NCI-H2029 (cell line): ENCODE data around the gene C10orf67.
"Not testable (repeated sequence)": the region's sequence is repeated elsewhere in the genome, so short reads cannot be mapped to it uniquely, and the experiment has no call there.

Experiments
- DNase-seq: peaks from one replicate; lab custom pipeline; 2025; lab: John Stamatoyannopoulos, UW

Gene C10orf67

GRCh38 chr10:23322082-23322481 is 22.5 kb downstream of the C10orf67 start:
- DNase-seq, result no peak

- no peak for DNase-seq
These were observed 24.8 kb downstream of the C10orf67 start for GRCh38 chr10:23319835-23320234.

- DNase-seq, result peak; percentile 5
These were observed 26.2 kb downstream of the C10orf67 start for GRCh38 chr10:23318359-23318758.

GRCh38 chr10:23317416-23317815 is 27.2 kb downstream of the C10orf67 start:
- DNase-seq, result no peak

GRCh38 chr10:23316406-23316805 is 28.2 kb downstream of the C10orf67 start:
- DNase-seq, result no peak

GRCh38 chr10:23315966-23316365 is 28.6 kb downstream of the C10orf67 start:
- DNase-seq, result no peak

GRCh38 chr10:23314835-23315239 is 29.8 kb downstream of the C10orf67 start:
- DNase-seq, result peak; percentile 4

GRCh38 chr10:23311034-23311433 is 33.6 kb downstream of the C10orf67 start:
- DNase-seq, result no peak

- no peak for DNase-seq
These were observed 34.2 kb downstream of the C10orf67 start for GRCh38 chr10:23310404-23310803.

- not testable (repeated sequence) for DNase-seq
These were observed 44.6 kb downstream of the C10orf67 start for GRCh38 chr10:23299961-23300360.

GRCh38 chr10:23294638-23295247 is 49.9 kb downstream of the C10orf67 start:
- no peak for DNase-seq

GRCh38 chr10:23293973-23294590 is 50.5 kb downstream of the C10orf67 start:
- no peak for DNase-seq

GRCh38 chr10:23293145-23293724 is 51.4 kb downstream of the C10orf67 start:
- DNase-seq, result peak; percentile 33

GRCh38 chr10:23291551-23292334 is 52.9 kb downstream of the C10orf67 start:
- DNase-seq, result no peak

GRCh38 chr10:23284674-23285335 is 59.8 kb downstream of the C10orf67 start:
- DNase-seq, result no peak

- DNase-seq, result no peak
These were observed 60.4 kb downstream of the C10orf67 start for GRCh38 chr10:23284155-23284554.

GRCh38 chr10:23283680-23284079 is 60.9 kb downstream of the C10orf67 start:
- no peak for DNase-seq

- no peak for DNase-seq
These were observed 63.6 kb downstream of the C10orf67 start for GRCh38 chr10:23281044-23281433.

GRCh38 chr10:23280419-23281043 is 64.1 kb downstream of the C10orf67 start:
- no peak for DNase-seq

- DNase-seq, result no peak
These were observed 69.2 kb downstream of the C10orf67 start for GRCh38 chr10:23275355-23275754.

- DNase-seq, result not testable (repeated sequence)
These were observed 70.4 kb downstream of the C10orf67 start for GRCh38 chr10:23274179-23274578.

- no peak for DNase-seq
These were observed 74.1 kb downstream of the C10orf67 start for GRCh38 chr10:23270531-23270930.
